H9 (cell line): ENCODE results near the gene CACTIN. TPM values are rescaled to one million over a fixed set of nuclear protein-coding genes. Genes with fewer than 3 reads are reported as not detected.

ENCODE experiments used
- DNase-seq: peaks from one replicate; pipeline ENCODE4 v3.0.0-alpha.2; 2017
- H2AFZ ChIP-seq: one replicate; pipeline ENCODE4 v1.6.1; 2013; ENCODE audit warnings: mild to moderate bottlenecking, low read length, control low read depth, moderate library complexity
- H2AK5ac ChIP-seq: 2 replicates; pipeline ENCODE4 v1.6.1; 2013; ENCODE audit warnings: low read length, control low read depth, mixed read lengths; ENCODE audit not compliant: insufficient read length
- H2BK120ac ChIP-seq: one replicate; pipeline ENCODE4 v1.6.1; 2013; ENCODE audit warnings: low read depth, mild to moderate bottlenecking, low read length, control low read depth, inconsistent platforms; ENCODE audit not compliant: poor library complexity, severe bottlenecking
- H2BK12ac ChIP-seq: 2 replicates; pipeline ENCODE4 v1.6.1; 2013; ENCODE audit warnings: low read length, control low read depth, mixed read lengths, low read depth; ENCODE audit not compliant: insufficient read length
- H2BK15ac ChIP-seq: 2 replicates; pipeline ENCODE4 v1.6.1; 2013; ENCODE audit warnings: low read depth, low read length, control low read depth
- H2BK20ac ChIP-seq: one replicate; pipeline ENCODE4 v1.6.1; 2013; ENCODE audit warnings: low read depth, mild to moderate bottlenecking, low read length, control low read depth, inconsistent platforms; ENCODE audit not compliant: poor library complexity, severe bottlenecking
- H2BK5ac ChIP-seq: 2 replicates; pipeline ENCODE4 v1.6.1; 2013; ENCODE audit warnings: low read length, control low read depth, mixed read lengths; ENCODE audit not compliant: insufficient read length
- H3K14ac ChIP-seq: 2 replicates; pipeline ENCODE4 v1.6.1; 2013; ENCODE audit warnings: low read length, control low read depth; ENCODE audit not compliant: insufficient read depth
- H3K18ac ChIP-seq: 2 replicates; pipeline ENCODE4 v1.6.1; 2013; ENCODE audit warnings: low read depth, mild to moderate bottlenecking, mixed read lengths, low read length, control low read depth; ENCODE audit not compliant: insufficient read length
- H3K23ac ChIP-seq: 2 replicates; pipeline ENCODE4 v1.6.1; 2013; ENCODE audit warnings: low read length, control low read depth, mixed read lengths, low read depth; ENCODE audit not compliant: insufficient read length
- H3K23me2 ChIP-seq: 2 replicates; pipeline ENCODE4 v1.6.1; 2013; ENCODE audit warnings: low read depth, mild to moderate bottlenecking, mixed read lengths, low read length, control low read depth; ENCODE audit not compliant: insufficient read length, poor library complexity, severe bottlenecking
- H3K27ac ChIP-seq: 2 replicates; pipeline ENCODE4 v1.5.1; 2013; ENCODE audit warnings: low read length, control low read depth, mixed read lengths, low read depth; ENCODE audit not compliant: insufficient read length
- H3K27me3 ChIP-seq: 2 replicates; pipeline ENCODE4 v1.6.1; 2013; ENCODE audit warnings: low read length, control low read depth, inconsistent platforms; ENCODE audit not compliant: insufficient read depth
- H3K4ac ChIP-seq: 2 replicates; pipeline ENCODE4 v1.6.1; 2013; ENCODE audit warnings: low read depth, mild to moderate bottlenecking, control low read depth, inconsistent platforms, low read length, moderate library complexity
- H3K4me1 ChIP-seq: 2 replicates; pipeline ENCODE4 v1.6.1; 2013; ENCODE audit warnings: low read length, control low read depth, inconsistent platforms; ENCODE audit not compliant: insufficient read depth
- H3K4me2 ChIP-seq: 2 replicates; pipeline ENCODE4 v1.6.1; 2013; ENCODE audit warnings: low read length, control low read depth, mixed read lengths; ENCODE audit not compliant: insufficient read length, insufficient read depth
- H3K56ac ChIP-seq: 2 replicates; pipeline ENCODE4 v1.6.1; 2013; ENCODE audit warnings: low read depth, mild to moderate bottlenecking, mixed read lengths, low read length, control low read depth; ENCODE audit not compliant: insufficient read length
- H3K79me1 ChIP-seq: 2 replicates; pipeline ENCODE4 v1.6.1; 2013; ENCODE audit warnings: low read depth, mild to moderate bottlenecking, moderate library complexity, low read length, control low read depth, inconsistent platforms; ENCODE audit not compliant: insufficient read depth, poor library complexity, severe bottlenecking
- H3K79me2 ChIP-seq: 2 replicates; pipeline ENCODE4 v1.6.1; 2013; ENCODE audit warnings: low read length, control low read depth, inconsistent platforms; ENCODE audit not compliant: insufficient read depth
- H3K9ac ChIP-seq: 2 replicates; pipeline ENCODE4 v1.6.1; 2013; ENCODE audit warnings: low read length, control low read depth, mixed read lengths; ENCODE audit not compliant: insufficient read length; ENCODE audit errors: extremely low read depth
- H3K9me3 ChIP-seq: one replicate; pipeline ENCODE4 v1.6.1; 2013; ENCODE audit warnings: low read depth, low read length, inconsistent platforms; ENCODE audit not compliant: control insufficient read depth
- H3T11ph ChIP-seq: one replicate; pipeline ENCODE4 v1.6.1; 2013; ENCODE audit warnings: mild to moderate bottlenecking, low read length, control low read depth, inconsistent platforms
- H4K20me1 ChIP-seq: one replicate; pipeline ENCODE4 v1.6.1; 2013; ENCODE audit not compliant: control insufficient read depth, insufficient read length, insufficient read depth
- H4K5ac ChIP-seq: 2 replicates; pipeline ENCODE4 v1.6.1; 2013; ENCODE audit warnings: low read depth, mild to moderate bottlenecking, mixed read lengths, low read length, control low read depth; ENCODE audit not compliant: insufficient read length
- H4K8ac ChIP-seq: replicated peaks from 2 replicates; pipeline ENCODE4 v1.6.1; 2013; ENCODE audit warnings: low read length, control low read depth, mixed read lengths, low read depth; ENCODE audit not compliant: insufficient read length
- H4K91ac ChIP-seq: 2 replicates; pipeline ENCODE4 v1.6.1; 2013; ENCODE audit warnings: low read depth, mild to moderate bottlenecking, moderate library complexity, mixed read lengths, low read length, control low read depth; ENCODE audit not compliant: insufficient read length
- H3K27ac Mint-ChIP-seq, 3 experiments: 2 replicates in 2 of 3; 3 replicates in 1 of 3; pipeline ENCODE4 v1.8.0; 2020 to 2021; ENCODE audit warnings: mixed read lengths in 3 of 3, mild to moderate bottlenecking in 1 of 3, moderate library complexity in 1 of 3
- H3K27me3 Mint-ChIP-seq: 2 replicates; pipeline ENCODE4 v1.8.0; 2021; ENCODE audit warnings: low read depth, mild to moderate bottlenecking, moderate library complexity, mixed read lengths
- H3K36me3 Mint-ChIP-seq, 3 experiments: 2 replicates in 2 of 3; 3 replicates in 1 of 3; pipeline ENCODE4 v1.8.0; 2020 to 2021; ENCODE audit warnings: low read depth in 3 of 3, mixed read lengths in 3 of 3; ENCODE audit not compliant: insufficient read depth in 1 of 3
- H3K4me1 Mint-ChIP-seq, 2 experiments: 2 replicates each; pipeline ENCODE4 v1.8.0; 2020; ENCODE audit warnings: mixed read lengths in 2 of 2
- H3K4me3 Mint-ChIP-seq, 2 experiments: 2 replicates in 1 of 2; 3 replicates in 1 of 2; pipeline ENCODE4 v1.8.0; 2020 to 2021; ENCODE audit warnings: mild to moderate bottlenecking in 2 of 2, mixed read lengths in 2 of 2, moderate library complexity in 1 of 2
- H3K9me3 Mint-ChIP-seq, 2 experiments: 2 replicates in 1 of 2; 3 replicates in 1 of 2; pipeline ENCODE4 v1.8.0; 2020; ENCODE audit warnings: mild to moderate bottlenecking in 2 of 2, mixed read lengths in 2 of 2, moderate library complexity in 1 of 2
- CTCF ChIP-seq: fragments of 200-600 bp; sonication (generic); conservative IDR thresholded peaks from 3 replicates; pipeline ENCODE4 v1.8.0; 2021; ENCODE audit warnings: antibody characterized with exemption, mild to moderate bottlenecking
- WGBS: extraction: QIAGEN DNeasy Blood & Tissue Kit; methylation state at CpG from one replicate; pipeline ENCODE4 v1.1.7; 2013; ENCODE audit warnings: missing lambda C conversion rate, low lambda C conversion rate, mixed read lengths; ENCODE audit not compliant: insufficient read length; ENCODE audit errors: extremely low coverage; 5-methylcytosine and 5-hydroxymethylcytosine counted together
- total RNA-seq: library from RNA; stranded (reverse); gene quantifications from 2 replicates; pipeline ENCODE4 v1.2.1, GENCODE V29; 2021

CACTIN gene
- total RNA-seq, 1 experiment from 2014 or later, result 37.3 TPM

DNA sequence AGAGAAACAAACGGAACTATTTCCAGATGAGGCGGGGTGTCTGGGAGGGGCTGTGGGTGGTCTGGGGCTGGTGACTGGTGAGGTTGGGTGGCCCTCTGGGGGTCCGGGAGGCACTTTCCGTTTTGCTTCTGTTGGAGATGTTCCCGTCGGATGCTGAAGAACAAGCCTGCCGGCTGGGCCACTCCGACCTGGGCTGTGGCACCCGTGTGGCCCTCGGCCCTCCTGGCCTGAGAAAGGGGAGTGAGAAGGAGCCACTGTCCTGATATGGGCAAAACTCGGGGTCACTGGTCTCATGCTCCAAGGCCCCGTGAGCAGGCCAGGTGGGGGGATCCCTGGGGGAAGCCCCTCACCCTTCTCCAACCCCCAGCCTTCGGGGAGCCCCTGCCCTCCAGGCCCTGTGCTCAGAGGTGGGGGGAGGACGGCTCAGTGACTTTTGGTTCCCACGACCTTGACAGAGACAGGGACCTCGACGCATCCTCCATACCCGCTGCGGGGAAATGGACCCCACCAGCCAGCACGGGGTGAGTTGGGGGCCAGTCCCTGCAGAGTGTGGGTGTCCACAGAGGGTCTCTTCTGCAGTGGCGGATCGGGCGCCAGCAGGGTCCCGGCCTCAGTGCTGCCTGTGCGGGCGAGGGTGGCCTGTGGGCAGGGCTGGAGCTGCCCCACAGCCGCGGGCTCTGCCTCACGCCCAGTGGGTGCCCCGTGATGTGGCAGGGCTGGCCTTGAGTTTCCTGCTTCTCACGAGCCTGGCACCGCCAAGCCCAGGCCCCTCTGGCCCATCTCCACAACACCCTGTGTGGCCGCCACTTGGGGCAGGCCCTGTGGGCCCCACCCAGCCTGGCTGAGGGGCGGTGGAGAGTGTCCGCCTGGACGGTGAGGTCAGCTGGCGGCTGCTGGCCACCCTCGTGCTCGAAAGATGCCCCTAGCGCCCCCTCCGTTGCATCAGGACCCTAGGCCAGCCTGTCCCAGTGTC is 15.6 kb downstream of the CACTIN start:
- Histone ChIP-seq H3K9me3 (no peaks in the 10 kb centered on the region), H3T11ph (no peak overlapping the region), H3K23ac (no peak overlapping the region), H4K5ac (no peak overlapping the region), H3K14ac (no peak overlapping the region), H3K4me1 (no peaks in the 10 kb centered on the region; the same call in 1 of the 2 replicates), H3K9ac (no peak overlapping the region), H3K27me3 (no peaks in the 10 kb centered on the region; the same call in 1 of the 2 replicates), H2BK5ac (no peak overlapping the region), H3K18ac (no peak overlapping the region), H2BK20ac (no peak overlapping the region), H2BK12ac (no peak overlapping the region), H3K79me2 (no peaks in the 10 kb centered on the region), H4K20me1 (no peaks in the 10 kb centered on the region), H4K91ac (no peak overlapping the region), H3K79me1 (no peaks in the 10 kb centered on the region), H2AK5ac (no peak overlapping the region), H2BK15ac (no peak overlapping the region), H3K56ac (no peak overlapping the region), H2BK120ac (no peak overlapping the region), H3K23me2 (peaks cover 2% of the 10 kb centered on the region), H3K4me2 (no peak overlapping the region), H3K27ac (no peak overlapping the region), H3K4ac (no peak overlapping the region), H4K8ac (no peak overlapping the region), H2AFZ (no peak overlapping the region)
- Mint-ChIP-seq H3K9me3 (no peaks in the 10 kb centered on the region), H3K27ac (no peak overlapping the region), H3K27me3 (no peaks in the 10 kb centered on the region; the same call in 1 of the 2 replicates), H3K36me3 (peaks cover 7 to 12% (median 7%) of the 10 kb centered on the region in 3 experiments; a peak in 6 of 7 replicates), H3K4me1 (peaks cover 12% of the 10 kb centered on the region in 2 experiments), H3K4me3 (no peak overlapping the region)
- no CpG with 5 or more reads among the region's 41 CpGs for WGBS
- DNase-seq, result no peak
- TF ChIP-seq CTCF, result no peak
